Head of caudate nucleus (tissue), 42 donors: ENCODE measurements around the gene LYVE1.

Experiments used
- DNase-seq, 42 donors: peaks; one replicate each; pipeline versions ENCODE4 v3.0.0 to v3.0.0-alpha.2; 2020 to 2021; ENCODE audit warnings: mixed read lengths in 7 of 42
- intact Hi-C: fragments of 100-400 bp; cut with DNase I; formaldehyde crosslinking; loops from one replicate; pipeline ENCODE4 v1.15.0; 2022

Gene LYVE1, protein sequence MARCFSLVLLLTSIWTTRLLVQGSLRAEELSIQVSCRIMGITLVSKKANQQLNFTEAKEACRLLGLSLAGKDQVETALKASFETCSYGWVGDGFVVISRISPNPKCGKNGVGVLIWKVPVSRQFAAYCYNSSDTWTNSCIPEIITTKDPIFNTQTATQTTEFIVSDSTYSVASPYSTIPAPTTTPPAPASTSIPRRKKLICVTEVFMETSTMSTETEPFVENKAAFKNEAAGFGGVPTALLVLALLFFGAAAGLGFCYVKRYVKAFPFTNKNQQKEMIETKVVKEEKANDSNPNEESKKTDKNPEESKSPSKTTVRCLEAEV

GRCh38 chr11:10568486-10568941 is at the start of gene LYVE1:
LYVE1 (minus strand) TSS chr11:10568665; CDS start chr11:10568532, 133 bp downstream.
- intact Hi-C loops: no loop called here
- peak in 1 of 42 donors; percentile 13 for DNase-seq

- DNase-seq: peak in 1 of 42 donors; percentile 34
- intact Hi-C loops: no loop called here
Measured at GRCh38 chr11:10617551-10617950, 49.1 kb upstream of the LYVE1 start.

- intact Hi-C loops: no loop called here
- DNase-seq: no peak
Measured at GRCh38 chr11:10611979-10612862, 43.8 kb upstream of the LYVE1 start.

DNA sequence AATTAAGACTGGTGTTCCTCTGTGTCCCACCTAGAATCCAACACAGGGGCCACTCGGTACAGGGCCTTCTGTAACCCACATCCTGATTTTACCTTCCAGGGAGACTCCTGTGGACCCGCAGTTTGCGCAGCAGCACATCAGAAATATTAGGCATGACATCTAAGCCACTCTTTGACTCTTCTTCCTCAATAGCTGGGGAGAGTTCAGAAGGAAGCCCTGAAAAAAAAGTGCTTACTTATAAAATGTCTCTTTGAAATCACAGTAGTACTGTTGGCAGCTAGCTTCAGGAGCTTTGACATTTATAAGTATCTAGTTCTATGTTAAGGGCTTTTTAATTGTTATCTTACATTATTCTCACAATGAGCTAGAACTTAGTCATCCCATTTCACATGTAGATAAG is 41.2 kb upstream of the LYVE1 start:
- intact Hi-C loops: no loop called here
- no peak for DNase-seq

DNA sequence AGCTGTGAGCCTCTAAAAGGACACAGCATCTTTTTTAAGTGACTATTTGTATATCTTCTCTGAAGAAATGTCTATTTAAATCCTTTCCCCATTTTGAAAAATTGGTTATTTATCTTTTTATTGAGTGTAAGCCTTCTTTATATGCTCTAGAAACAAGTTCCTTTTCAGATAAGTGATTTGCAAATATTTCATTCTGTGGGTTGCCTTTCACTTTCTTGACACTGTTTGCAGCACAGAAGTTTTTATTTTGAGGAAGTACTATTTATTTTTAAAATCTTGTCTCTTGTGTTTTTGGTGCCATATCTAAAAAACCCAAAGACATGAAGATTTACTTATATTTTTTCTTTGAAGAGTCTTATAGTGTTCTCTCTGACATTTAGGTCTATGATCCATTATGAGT is 40.1 kb upstream of the LYVE1 start:
- intact Hi-C loops: no loop called here
- no peak for DNase-seq

DNA sequence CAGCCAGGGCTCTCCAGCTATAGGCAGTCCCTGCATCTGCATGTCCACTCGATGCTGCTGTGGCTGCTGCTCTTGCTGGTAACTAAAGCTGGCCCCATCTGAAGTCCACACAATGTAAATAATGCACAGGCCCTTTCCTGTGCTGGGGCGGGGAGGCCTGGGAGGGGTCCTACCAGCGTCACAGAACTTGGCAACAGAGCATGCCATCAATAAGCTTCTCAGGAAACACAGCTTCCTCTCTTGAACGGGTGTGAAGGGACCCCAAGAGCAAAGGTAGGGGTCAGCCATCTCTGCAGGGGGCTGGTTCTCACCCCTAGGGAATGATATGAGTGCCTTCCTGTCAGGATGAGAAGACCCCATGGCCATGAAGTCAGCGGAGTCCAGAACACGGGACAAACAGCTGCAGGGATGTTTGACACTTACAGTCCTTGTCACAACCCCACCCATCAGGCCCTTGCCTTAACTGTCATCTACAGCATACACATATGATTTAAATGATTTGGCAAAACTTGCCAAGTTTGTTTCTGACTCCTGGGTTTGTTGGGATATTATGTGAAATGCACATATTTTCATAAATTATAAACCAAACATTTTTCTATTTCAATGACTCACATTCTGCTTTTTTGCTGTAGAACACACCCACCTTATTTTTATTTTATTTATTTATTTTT is 39.1 kb upstream of the LYVE1 start:
- DNase-seq: peak in 1 of 42 donors; percentile 17
- intact Hi-C loops: no loop called here

DNA sequence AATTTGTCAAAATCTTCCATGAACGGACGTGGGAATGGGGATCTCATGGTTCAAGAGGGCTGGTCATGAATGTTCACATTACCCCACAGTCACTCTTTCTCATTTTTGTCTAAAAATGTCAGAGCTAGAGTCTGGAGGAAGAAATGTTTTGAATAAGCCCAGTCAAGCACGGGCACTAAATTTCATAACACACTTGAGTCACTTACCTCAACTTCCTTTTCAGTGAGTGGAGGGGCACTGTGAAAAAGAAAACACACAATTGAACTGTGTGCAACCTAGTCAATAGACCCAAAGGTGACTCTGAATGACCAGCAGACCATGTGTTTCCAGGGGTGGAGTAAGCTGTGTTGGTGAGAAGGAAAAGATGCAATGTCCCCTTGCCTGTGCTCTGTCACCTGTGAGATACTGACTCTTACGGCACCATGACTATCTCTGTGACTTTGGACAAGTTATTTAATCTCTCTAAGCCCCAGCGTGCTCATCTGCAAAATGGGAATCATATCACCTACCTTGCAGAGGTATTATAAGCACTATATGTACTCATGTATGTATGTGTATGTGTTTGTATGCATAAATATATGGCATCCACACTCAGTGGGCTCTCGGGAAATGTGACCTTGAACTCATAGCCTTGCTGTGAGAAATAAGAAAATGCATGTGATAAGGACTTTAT is 38.2 kb upstream of the LYVE1 start:
- intact Hi-C loops: no loop called here
- DNase-seq: peak in 1 of 42 donors; percentile 35

- intact Hi-C loops: no loop called here
- DNase-seq: peak in 22 of 42 donors; percentile 24 to 64 (median 44)
Measured at GRCh38 chr11:10605941-10606381, 37.5 kb upstream of the LYVE1 start.

DNA sequence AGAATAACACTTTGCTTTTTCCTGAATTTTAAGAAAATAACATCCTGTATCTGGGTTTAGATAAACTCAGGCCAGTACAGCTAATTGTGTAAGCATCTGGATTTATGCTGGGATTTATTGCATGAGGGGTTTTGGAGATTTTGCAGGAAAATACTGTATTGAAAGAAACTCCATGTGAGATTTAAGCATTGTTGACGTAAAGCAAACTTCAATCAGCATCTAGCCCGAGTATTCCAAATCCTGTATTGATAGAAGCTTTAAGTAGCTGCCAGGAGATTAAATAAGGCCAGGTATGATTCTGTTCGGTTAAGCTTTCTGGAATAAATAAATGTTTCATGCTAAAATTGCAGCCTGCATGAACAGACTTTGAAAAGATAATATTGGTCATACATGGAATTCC is 36.3 kb upstream of the LYVE1 start:
- DNase-seq: no peak
- intact Hi-C loops: no loop called here

- peak in 3 of 42 donors; percentile 29 to 40 (median 40) for DNase-seq
Measured at GRCh38 chr11:10604340-10604748, 35.9 kb upstream of the LYVE1 start.

DNA sequence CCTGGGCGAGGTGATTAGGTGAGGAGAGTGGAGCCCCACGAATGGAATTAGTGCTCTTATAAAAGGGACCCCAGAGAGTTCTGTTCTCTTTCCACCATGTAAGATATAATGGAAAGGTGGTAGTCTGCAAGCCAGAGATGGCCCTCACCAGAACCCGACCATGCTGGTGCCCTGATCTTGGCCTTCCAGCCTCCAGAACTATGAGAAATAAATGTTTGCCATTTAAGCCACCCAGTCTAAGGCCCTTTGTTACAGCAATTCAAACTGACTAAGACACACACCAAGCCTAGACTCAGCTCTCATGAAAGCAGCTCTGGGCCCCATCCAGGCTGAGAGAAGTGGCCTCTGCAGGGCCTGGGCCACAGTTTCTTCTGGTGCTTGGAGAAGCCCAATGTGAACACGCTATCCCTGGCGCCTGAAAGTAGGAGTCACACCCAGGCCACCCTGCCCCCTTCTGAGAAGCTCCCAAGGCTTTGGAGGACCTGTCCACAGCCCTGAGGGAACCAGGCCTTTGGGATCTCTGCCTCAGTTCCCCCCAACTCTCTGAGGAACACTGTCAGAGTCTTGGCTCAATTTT is 35.3 kb upstream of the LYVE1 start:
- intact Hi-C loops: no loop called here
- no peak for DNase-seq

More at GRCh38 chr11:10604340-10604748, 35.9 kb upstream of the LYVE1 start:
- intact Hi-C loops: no loop called here

DNA sequence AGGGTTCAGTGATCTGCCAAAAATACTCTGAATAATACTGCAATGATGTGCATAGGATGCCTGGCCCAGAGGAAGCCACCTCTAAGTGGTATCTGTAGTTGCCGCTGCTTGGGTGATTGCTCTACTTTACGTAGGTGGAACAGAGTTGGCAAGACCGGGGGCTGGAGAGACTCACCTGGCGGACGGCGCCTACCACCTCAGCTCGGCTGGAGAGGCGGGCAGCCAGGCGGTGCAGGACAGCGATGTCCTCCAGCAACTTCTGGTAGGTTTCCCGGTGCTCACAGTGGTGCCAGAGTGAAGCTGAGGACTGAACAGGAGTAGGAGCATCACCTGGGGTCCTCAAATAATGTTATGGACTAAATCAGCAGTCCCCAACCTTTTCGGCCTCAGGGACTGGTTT is 34.5 kb upstream of the LYVE1 start:
- intact Hi-C loops: no loop called here
- peak in 5 of 42 donors; percentile 19 to 62 (median 34) for DNase-seq

- DNase-seq: peak in 5 of 42 donors; percentile 29 to 51 (median 37)
- intact Hi-C loops: no loop called here
Measured at GRCh38 chr11:10602366-10602765, 33.9 kb upstream of the LYVE1 start.

DNA sequence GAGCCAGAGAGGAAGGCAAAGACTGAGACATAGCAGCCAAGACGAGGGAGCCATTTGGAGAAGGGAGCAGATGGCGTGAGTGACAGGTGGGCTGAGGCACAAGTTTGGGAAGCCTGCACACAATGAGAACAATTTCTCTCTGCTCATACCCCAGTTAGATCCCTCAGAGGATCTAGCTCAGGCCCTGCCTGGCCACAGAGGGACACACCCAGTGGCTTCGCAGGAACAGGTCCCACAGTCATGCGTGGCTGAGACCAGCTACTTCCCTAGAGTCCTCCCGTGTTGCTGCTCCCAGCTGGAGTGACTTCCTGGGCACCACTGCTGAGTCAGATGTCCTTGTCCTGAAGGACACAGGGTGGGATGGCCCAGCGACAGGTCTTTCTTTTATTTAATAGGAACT is 33.4 kb upstream of the LYVE1 start:
- DNase-seq: peak in 1 of 42 donors; percentile 9
- intact Hi-C loops: no loop called here

- DNase-seq: no peak
Measured at GRCh38 chr11:10600570-10601248, 32.2 kb upstream of the LYVE1 start.

GRCh38 chr11:10599388-10600175 is 31.1 kb upstream of the LYVE1 start:
- DNase-seq: no peak
- intact Hi-C loops: no loop called here

More at GRCh38 chr11:10600570-10601248, 32.2 kb upstream of the LYVE1 start:
- intact Hi-C loops: no loop called here

- DNase-seq: no peak
- intact Hi-C loops: no loop called here
Measured at GRCh38 chr11:10598816-10599215, 30.4 kb upstream of the LYVE1 start.
